Breast epithelium (tissue), 4 donors: ENCODE measurements around the gene LONP1. TPM values are rescaled to one million over a fixed set of nuclear protein-coding genes. Genes with fewer than 3 reads are reported as not detected.
A peak's percentile ranks its signal among the peaks of the same experiment; 100 is the strongest.

ENCODE experiments used
- DNase-seq, 2 donors: peaks; one replicate each; pipeline ENCODE4 v3.0.0-alpha.2; 2019; ENCODE audit warnings: low spot score in 2 of 2
- H3K27ac ChIP-seq, 2 donors: fragments of 200-600 bp; sonication (generic) in 1 of 2; one replicate each; pipeline ENCODE4 v1.5.1; 2016 to 2019; ENCODE audit warnings: mild to moderate bottlenecking in 1 of 2
- H3K27me3 ChIP-seq, 2 donors: fragments of 200-600 bp; sonication (generic) in 1 of 2; one replicate each; pipeline versions ENCODE4 v1.5.1 to v1.6.0; 2017 to 2019; ENCODE audit warnings: control low read depth in 1 of 2, mild to moderate bottlenecking in 1 of 2
- H3K36me3 ChIP-seq: fragments of 200-600 bp; one replicate; pipeline ENCODE4 v1.5.1; 2019
- H3K4me1 ChIP-seq, 2 donors: fragments of 200-600 bp; sonication (generic); one replicate each; pipeline ENCODE4 v1.5.1; 2016 to 2019; ENCODE audit warnings: control low read depth in 1 of 2
- H3K4me3 ChIP-seq, 3 donors: fragments of 200-600 bp; sonication (generic); 1 replicate in 2 of 3; 2 replicates in 1 of 3; pipeline ENCODE4 v1.5.1; 2016 to 2019; ENCODE audit warnings: mild to moderate bottlenecking in 3 of 3, moderate library complexity in 2 of 3
- H3K9me3 ChIP-seq, 2 donors: fragments of 200-600 bp; sonication (generic) in 1 of 2; one replicate each; pipeline ENCODE4 v1.5.1; 2016 to 2019; ENCODE audit warnings: control low read depth in 1 of 2
- CTCF ChIP-seq, 3 donors: fragments of 450-650 bp; IDR thresholded peaks; one replicate each; pipeline ENCODE4 v1.5.1; 2016 to 2017; ENCODE audit warnings: antibody characterized with exemption in 3 of 3, mild to moderate bottlenecking in 3 of 3, moderate library complexity in 3 of 3
- POLR2A ChIP-seq: fragments of 450-650 bp; IDR thresholded peaks from one replicate; pipeline ENCODE4 v1.6.1; 2016; ENCODE audit warnings: antibody characterized with exemption, mild to moderate bottlenecking, moderate library complexity
- POLR2AphosphoS5 ChIP-seq, 3 donors: sonication (generic); formaldehyde crosslinking; IDR thresholded peaks; one replicate each; pipeline ENCODE4 v1.6.1; 2017; ENCODE audit warnings: antibody characterized with exemption in 3 of 3
- intact Hi-C: fragments of 100-400 bp; cut with DNase I; formaldehyde crosslinking; loops from one replicate; pipeline ENCODE4 v1.15.1; 2023; ENCODE audit warnings: low total_unique reads
- total RNA-seq, 3 donors: library from RNA; depleted of rRNA; stranded (reverse); fragments of >200 nt; gene quantifications; one replicate each; pipeline ENCODE4 v1.1.0, GENCODE V29; 2016

The LONP1 gene
- total RNA-seq, 3 donors from 2014 or later: 48.1 to 66.2 (median 60.6) TPM

- H3K36me3 ChIP-seq: peaks cover 10% of the 10 kb centered on the region
- DNase-seq: no peak
- TF ChIP-seq CTCF (IDR thresholded peaks at IDR 0.05) (no peak), POLR2AphosphoS5 (IDR thresholded peaks at IDR 0.05) (no peak), POLR2A (no peak)
Observed at GRCh38 chr19:5694167-5694955, 25.6 kb downstream of the LONP1 start.

GRCh38 chr19:5693195-5694166 is 26.5 kb downstream of the LONP1 start:
- H3K27ac ChIP-seq: peak overlapping the region; percentile 50 to 97
- peaks cover 7 to 8% of the 10 kb centered on the region in 2 donors for H3K4me1 ChIP-seq
- no peaks in the 10 kb centered on the region for H3K9me3 ChIP-seq
- peaks cover 10% of the 10 kb centered on the region for H3K36me3 ChIP-seq
- no peaks in the 10 kb centered on the region for H3K27me3 ChIP-seq
- H3K4me3 ChIP-seq: no peak overlapping the region
- TF ChIP-seq POLR2AphosphoS5 (IDR thresholded peaks at IDR 0.05) (no peak), POLR2A (no peak), CTCF (IDR thresholded peaks at IDR 0.05) (no peak)
- intact Hi-C loops: loop anchor here (10.0 kb wide), 1 partner anchor 1051 kb away; no protein-coding TSS in a partner anchor
- DNase-seq: no peak

More at GRCh38 chr19:5694167-5694955, 25.6 kb downstream of the LONP1 start:
- Histone ChIP-seq H3K4me3 (no peak overlapping the region), H3K9me3 (no peaks in the 10 kb centered on the region), H3K27me3 (no peaks in the 10 kb centered on the region), H3K27ac (no peak overlapping the region), H3K4me1 (peaks cover 7 to 8% of the 10 kb centered on the region in 2 donors)
- intact Hi-C loops: loop anchor here (10.0 kb wide), 1 partner anchor 1050 kb away; no protein-coding TSS in a partner anchor

- no peak for TF ChIP-seq POLR2A
- TF ChIP-seq POLR2AphosphoS5 (IDR thresholded peaks at IDR 0.05): no peak
- TF ChIP-seq CTCF (IDR thresholded peaks at IDR 0.05): no peak
- Histone ChIP-seq H3K4me3 (peak overlapping the region in 1 of 3 donors; percentile 99), H3K4me1 (peaks cover 7 to 8% of the 10 kb centered on the region in 2 donors), H3K27me3 (no peaks in the 10 kb centered on the region), H3K36me3 (peaks cover 10% of the 10 kb centered on the region), H3K9me3 (no peaks in the 10 kb centered on the region), H3K27ac (peak overlapping the region; percentile 50 to 97)
- intact Hi-C loops: loop anchor here (10.0 kb wide), 1 partner anchor 1052 kb away; no protein-coding TSS in a partner anchor
- DNase-seq: no peak
Observed at GRCh38 chr19:5692723-5693194, 27.2 kb downstream of the LONP1 start.

GRCh38 chr19:5691822-5692722 is 27.9 kb downstream of the LONP1 start:
- Histone ChIP-seq H3K9me3 (no peaks in the 10 kb centered on the region), H3K4me3 (peak overlapping the region; percentile 81 to 99 (median 85)), H3K27me3 (no peaks in the 10 kb centered on the region), H3K4me1 (peaks cover 7 to 8% of the 10 kb centered on the region in 2 donors), H3K27ac (peak overlapping the region; percentile 97), H3K36me3 (peaks cover 10% of the 10 kb centered on the region)
- no peak for TF ChIP-seq POLR2AphosphoS5 (IDR thresholded peaks at IDR 0.05)
- no peak for TF ChIP-seq POLR2A
- TF ChIP-seq CTCF (IDR thresholded peaks at IDR 0.05): no peak
- intact Hi-C loops: loop anchor here (10.0 kb wide), 1 partner anchor 1053 kb away; no protein-coding TSS in a partner anchor
- no peak for DNase-seq
